GM18907 (cell line): Measurements from ENCODE around the gene PCDH7.

Experiments used
- ATAC-seq: cut with Tn5 transposase; IDR thresholded peaks from one replicate; pipeline ENCODE4 v1.9.1; 2021; ENCODE audit warnings: mild to moderate bottlenecking, moderate library complexity; ENCODE audit not compliant: unreplicated experiment

The PCDH7 gene

GRCh38 chr4:30720021-30720660 is at the start of gene PCDH7:
PCDH7 (plus strand) TSS chr4:30720369; CDS start chr4:30721423, 1,054 bp downstream.
- ATAC-seq = no peak

GRCh38 chr4:30671926-30672448 is 48.2 kb upstream of the PCDH7 start:
- ATAC-seq = no peak

GRCh38 chr4:30696191-30696590 is 24.0 kb upstream of the PCDH7 start:
- no peak for ATAC-seq

- ATAC-seq = no peak
Measured at GRCh38 chr4:30714408-30715031, 5.6 kb upstream of the PCDH7 start.

- ATAC-seq = no peak
Measured at GRCh38 chr4:30716158-30716557, 4.0 kb upstream of the PCDH7 start.

GRCh38 chr4:30716681-30717207 is 3.4 kb upstream of the PCDH7 start:
- no peak for ATAC-seq

- ATAC-seq = no peak
Measured at GRCh38 chr4:30717208-30718020, 2.8 kb upstream of the PCDH7 start.

- ATAC-seq = no peak
Measured at GRCh38 chr4:30718021-30718542, 2.1 kb upstream of the PCDH7 start.

GRCh38 chr4:30718641-30719453 is 1.3 kb upstream of the PCDH7 start:
- no peak for ATAC-seq

- ATAC-seq = no peak
Measured at GRCh38 chr4:30719454-30720020, 632 bp upstream of the PCDH7 start.

GRCh38 chr4:30720661-30721184 is 554 bp downstream of the PCDH7 start:
- ATAC-seq = no peak

- no peak for ATAC-seq
Measured at GRCh38 chr4:30721185-30722091, 1.3 kb downstream of the PCDH7 start.

GRCh38 chr4:30722092-30722358 is 1.9 kb downstream of the PCDH7 start:
- ATAC-seq = no peak

GRCh38 chr4:30722359-30723200 is 2.4 kb downstream of the PCDH7 start:
- no peak for ATAC-seq

- ATAC-seq = no peak
Measured at GRCh38 chr4:30723201-30723955, 3.2 kb downstream of the PCDH7 start.

GRCh38 chr4:30724247-30724646 is 4.1 kb downstream of the PCDH7 start:
- no peak for ATAC-seq

GRCh38 chr4:30725562-30725961 is 5.4 kb downstream of the PCDH7 start:
- ATAC-seq = no peak
